Muscle of arm (tissue), 12 donors: ENCODE results near the gene PIEZO1. TPM values are rescaled to one million over a fixed set of nuclear protein-coding genes. Genes with fewer than 3 reads are reported as not detected.
"Not testable (repeated sequence)": the region's sequence is repeated elsewhere in the genome, so short reads cannot be mapped to it uniquely, and the experiment has no call there.

Source experiments
- DNase-seq: peaks from one replicate; pipeline ENCODE4 v3.0.0-alpha.2; 2013
- polyA plus RNA-seq, 12 donors: library from polyadenylated mRNA; unstranded; fragments of 120-200 nt; gene quantifications; one replicate each; pipeline ENCODE4 v1.2.1, GENCODE V29; 2013; ENCODE audit not compliant: insufficient read length in 12 of 12

Gene PIEZO1
- polyA plus RNA-seq, 12 donors = 36.1 to 78.2 (median 48.2) TPM; not detected in 1

DNA sequence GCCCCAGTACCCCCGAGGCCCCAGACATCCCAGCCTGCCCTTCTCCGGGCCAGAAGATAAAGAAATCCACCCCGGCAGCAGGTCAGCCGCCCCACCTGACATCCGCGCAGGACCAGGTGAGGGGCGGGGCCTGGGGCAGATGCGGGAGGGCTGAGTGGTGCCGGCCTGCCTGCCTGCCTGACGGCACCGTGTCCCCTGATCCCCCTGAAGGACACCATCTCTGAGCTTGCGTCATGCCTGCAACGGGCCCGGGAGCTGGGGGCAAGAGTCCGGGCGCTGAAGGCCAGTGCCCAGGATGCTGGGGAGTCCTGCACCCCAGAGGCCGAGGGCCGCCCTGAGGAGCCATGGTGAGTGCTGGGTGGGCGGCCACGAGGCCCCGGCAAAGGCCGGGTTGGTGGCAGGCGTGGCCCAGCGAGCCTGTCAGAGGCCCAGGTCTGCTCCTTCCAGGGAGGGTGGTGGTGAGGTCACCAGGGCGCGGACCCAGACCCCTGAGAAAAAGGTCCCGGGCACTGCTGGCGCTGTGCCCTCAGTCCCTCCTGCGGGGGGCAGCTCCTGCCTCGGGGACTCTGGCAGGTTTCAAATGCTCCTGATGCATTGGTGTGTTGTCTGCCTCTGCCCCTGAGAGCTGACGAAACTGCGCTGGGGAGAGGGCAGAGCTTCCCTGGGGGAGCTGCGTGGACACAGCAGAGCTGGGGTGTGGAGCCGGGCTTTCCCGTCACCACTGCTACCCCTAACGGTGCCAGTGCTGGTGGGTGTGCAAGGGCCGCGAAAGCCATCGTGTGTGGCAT is 19.7 kb upstream of the PIEZO1 start:
- DNase-seq = no peak

DNA sequence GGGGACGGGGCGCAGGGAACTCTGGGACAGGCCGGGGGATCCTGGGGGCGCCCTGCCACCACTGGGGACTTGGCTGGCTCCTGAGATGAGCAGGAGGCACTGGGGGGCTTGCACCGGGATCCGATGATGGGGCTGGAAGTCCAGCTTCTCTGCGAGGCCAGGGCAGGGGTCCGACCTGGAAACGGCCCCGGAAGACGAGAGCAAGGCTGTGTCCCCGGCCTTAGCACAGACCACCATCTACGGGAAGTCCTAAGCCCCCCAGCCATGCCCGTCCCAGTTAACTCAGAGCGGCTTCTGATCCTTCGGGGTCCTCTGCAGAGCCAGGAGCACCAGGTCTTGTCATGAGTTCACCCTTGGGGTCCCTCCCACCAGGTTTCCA is 19.1 kb upstream of the PIEZO1 start:
- no peak for DNase-seq

DNA sequence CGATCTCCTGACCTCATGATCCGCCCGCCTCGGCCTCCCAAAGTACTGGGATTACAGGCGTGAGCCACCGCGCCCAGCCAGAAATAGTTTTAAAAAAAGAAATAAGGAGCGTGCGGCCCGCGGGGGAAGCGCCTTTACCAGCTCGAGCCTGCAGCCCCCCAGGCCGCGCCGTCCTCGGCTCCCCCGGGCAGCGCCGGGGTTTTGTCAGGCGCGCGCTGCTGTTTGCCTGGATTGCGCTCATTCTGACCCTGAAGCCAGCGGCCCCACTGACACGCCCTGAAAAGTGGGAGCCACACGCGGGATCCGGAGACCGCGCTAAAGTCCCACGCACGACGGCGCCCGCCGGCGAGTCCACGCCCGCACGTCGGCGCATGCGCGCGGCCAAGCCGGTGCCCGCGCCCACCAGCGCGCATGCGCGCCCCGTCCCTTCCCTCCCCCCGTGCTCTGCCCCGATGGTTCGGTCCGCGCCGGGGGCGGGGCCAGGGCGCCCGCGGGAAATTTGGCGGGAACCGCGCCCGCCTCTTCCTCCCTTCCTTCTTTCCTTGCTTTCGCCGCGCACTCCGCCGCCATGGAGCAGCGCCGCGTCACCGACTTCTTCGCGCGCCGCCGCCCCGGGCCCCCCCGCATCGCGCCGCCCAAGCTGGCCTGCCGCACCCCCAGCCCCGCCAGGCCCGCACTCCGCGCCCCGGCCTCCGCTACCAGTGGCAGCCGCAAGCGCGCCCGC is 18.4 kb upstream of the PIEZO1 start, which contains the start of gene CDT1:
Gene CDT1 (plus strand): TSS at position 526 of the 724 bp plus-strand sequence. CDS start 43 bp downstream, at position 569.
- DNase-seq = peak; percentile 89

DNA sequence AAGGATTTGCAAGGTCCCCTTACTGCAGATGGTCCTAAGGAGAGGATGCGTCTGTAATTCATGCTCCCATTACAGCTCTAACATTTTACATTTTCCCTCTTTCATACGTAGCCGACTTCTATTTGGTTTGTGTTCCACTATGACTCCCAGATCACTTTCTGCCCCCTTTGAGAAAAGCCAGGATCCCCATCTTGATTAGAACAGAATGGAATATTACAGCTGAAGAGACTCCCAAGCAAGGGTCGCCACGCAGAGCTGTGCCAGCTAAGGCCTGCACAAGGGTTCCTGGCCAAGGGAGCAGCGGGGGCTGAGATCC is 15.2 kb upstream of the PIEZO1 start:
- no peak for DNase-seq

DNA sequence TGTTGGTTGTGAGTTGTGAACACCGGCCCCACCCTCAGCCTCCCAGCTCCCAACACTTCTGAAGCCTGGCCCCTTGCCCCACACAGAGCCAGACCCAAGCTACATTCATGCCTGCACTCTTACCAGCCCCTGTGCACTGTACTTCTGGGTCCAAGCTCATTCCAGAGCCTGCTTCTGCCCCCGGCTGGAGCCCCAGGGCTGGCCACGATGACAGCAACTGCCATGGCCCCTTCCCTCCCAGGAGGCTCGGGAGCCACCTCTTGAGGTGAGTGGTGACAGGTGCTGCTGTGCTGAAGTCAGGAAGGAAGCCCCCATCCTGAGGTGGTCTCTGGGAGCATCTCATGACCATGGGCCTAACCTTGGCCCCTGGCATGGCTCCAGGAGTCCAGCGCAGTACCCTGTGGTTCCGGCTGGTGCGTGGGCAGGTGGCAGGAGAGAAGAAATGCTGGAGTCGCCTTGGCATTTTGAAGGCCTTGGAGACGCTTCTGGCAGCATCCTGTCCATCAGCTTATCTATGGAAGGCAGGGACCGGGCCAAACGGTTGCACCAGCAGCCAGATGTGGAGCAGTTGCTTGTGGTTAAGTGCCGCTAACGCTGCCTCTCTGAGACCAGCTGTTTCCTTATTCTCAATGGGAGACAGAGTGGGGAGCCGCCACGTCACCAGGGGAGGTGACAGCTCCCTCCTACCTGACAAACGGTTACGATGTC is 14.7 kb upstream of the PIEZO1 start:
- no peak for DNase-seq

DNA sequence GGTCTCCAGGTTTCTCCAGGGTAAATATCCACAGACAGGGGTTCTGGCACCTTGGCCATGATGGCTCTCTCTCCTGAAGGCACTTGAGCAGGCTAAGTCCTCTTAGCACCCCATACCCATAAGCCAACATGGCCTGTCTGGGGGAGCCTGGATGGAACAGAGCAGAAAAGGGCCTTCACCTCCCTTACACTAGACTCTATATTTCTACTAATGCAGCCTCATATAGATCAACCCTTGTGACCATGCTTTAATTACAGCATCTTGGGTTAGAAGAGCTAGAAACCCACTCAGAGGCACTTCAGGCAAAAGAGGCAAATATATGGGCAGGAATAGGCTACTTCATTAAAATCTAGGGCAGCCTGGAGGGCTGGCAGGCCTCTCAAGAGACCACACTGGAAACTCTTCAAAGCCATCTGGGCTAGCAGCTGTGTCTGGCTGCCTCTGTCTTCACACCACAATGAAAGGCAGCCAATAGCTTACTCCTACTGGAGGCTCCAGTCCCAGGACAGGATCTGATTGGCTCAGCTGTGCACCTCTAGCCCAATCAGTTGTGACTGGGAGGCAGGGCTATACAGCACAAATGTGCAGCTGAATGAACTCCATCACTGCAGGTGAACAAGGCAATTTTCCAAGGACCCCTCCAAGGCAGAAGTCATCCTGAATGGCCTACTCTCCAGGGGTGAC is 13.9 kb upstream of the PIEZO1 start:
- DNase-seq = no peak

DNA sequence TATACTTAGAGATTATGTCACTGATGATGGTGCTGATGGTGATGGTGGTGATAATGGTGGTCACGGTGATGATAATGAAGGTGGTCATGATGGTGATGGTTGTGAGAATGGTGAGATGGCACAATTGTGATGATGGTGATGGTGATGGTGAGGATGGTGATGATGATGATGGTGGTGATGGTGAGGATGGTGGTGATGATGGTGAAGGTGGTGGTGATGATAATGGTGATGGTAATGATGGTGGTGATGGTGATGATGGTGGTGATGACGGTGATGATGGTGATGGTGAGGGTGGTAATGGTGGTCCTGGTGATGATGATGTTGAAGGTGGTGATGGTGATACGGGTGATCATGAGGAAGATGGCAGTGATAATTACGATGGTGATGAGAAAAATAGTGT is 13.1 kb upstream of the PIEZO1 start:
- DNase-seq = no peak

DNA sequence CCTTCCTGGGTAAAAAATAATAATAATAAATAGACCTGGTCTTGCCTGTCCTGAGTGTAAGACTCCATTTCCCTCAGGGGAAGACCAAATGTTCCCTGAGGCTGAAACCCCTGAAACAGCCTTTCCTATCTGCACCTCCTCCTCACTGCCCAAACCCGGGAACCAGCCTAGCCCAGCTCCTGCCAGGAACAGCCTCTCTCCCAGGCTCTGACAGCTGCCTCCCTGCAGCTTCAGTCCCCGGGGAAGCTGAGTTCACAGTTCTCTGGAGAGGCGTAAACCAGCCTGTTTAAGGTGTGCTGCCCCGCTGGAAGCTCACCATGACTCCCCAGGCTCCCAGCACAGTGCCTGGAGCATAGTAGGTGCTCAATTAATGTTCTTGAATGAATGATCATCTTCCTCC is 11.3 kb upstream of the PIEZO1 start:
- no peak for DNase-seq

DNA sequence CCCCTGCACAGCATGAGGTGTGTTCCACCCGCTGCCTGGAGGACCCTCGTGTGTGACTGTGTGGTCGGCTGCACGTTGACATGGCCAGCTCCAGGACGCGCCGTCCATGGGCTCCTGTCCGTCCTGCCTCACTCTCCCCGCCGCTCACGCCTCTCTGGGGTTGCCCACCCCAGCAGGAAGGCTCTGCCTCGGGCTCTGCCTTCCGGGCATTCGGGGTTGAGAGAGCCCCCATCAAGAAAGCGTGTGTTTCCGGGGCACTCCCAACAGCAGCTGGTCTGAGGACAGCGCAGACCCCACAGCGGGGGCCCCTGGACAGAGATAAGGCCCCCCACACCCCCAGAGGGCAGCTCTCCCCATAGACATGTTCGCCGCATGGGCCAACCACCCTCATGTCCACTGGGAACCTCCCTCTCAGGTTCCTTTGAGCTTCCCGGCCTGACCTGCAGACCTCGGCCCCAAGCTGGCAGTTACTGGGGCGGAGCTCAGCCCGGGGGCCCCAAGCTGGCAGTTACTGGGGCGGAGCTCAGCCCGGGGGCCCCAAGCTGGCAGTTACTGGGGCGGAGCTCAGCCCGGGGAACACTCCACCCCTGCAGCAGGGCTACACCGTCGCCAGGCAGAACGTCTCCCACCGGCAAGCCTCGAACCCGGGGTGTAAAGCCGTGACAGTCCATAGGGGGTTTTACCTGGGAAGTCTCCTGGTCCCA is 8.4 kb upstream of the PIEZO1 start:
- no peak for DNase-seq

DNA sequence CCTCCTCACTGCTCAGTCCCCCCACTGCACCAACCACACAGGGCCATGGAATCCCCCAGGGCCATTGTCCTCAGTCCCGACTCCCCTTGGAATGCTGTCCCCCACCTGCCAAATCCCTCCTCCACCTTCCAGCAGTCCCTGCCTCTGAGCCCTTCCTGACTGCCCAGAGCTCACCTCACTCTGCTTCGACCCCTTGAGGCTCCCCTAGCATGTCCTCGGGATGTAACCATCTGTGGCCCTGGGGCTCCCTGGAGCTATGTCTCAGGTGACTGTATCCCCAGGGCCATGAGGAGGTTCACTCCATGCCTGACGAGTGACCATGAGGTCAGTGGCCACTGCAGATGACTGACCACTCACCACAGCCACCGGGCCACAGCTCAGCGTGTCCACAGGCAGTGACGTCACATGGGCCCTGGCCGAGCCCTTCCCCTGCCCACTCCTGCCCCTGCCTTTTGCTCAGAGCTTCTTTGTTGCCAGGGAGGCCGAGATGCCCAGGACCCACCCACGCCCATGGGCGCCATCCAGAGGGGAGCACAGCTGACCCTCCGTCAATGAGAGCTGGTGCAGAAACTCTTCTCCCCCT is 7.7 kb upstream of the PIEZO1 start:
- DNase-seq = no peak

DNA sequence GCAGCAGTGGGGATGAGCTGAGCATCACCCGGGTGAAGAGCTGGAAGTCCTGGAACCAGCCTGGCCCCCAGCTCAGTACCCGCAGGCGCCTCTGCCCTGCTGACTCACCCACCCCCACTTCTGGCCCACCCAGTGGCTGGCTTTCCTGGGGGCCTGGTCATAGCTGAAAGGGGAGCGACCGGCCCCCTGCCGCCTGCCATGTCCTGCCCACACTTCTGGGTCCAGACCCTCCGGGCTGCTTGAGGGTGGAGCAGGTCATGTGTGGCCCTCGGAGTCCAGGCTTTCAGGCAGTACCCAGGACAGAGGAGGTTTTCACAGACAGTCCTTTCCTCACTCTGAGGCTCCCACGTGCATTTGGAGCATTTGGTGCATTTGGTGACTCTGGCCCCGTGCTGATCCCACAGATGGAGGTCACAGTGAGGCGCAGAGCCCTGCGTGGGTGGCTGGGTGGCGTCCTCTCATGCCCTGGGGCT is 7.1 kb upstream of the PIEZO1 start:
- DNase-seq = no peak

DNA sequence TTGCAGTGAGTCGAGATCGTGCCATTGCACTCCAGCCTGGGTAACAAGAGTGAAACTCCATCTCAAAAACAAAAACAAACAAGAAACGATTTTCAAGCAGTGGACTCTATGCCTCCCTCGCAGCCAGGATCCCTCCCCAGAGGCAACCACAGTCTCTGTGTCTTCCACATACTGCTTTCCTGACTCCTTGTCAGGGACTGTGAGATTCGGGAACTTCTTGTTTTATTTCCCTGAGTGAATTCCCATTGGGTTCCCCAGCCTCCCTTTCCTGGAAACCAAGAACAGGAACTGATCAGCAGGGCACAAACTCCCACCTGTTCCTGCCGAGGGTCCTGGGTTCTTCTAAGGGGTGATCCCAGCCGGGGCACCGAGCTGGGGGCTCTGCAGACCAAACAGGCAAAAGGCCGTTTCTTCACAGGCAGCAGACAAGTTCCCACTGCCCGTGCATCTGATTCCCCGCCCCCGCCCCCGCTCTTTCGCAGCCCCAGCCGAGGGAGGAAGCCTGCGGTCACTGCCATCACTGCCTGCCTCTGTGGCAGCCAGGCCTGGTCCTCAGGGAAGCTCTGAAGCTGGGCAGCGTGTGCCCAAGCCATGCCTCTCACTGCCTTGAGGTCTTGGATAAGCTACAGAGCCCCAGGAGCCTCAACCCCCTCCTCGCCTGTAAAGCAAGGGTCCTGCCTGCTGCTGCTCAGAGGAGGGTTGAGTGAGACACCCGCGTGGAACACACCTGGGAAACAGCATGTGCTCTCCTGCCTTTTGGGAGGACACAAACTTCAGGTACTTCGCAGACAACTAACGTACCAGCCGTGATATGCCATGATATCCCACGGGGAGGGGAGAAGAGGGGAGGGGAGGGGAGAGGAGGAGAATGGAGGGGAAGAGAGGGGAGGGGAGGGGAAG is 5.5 kb upstream of the PIEZO1 start:
- no peak for DNase-seq

DNA sequence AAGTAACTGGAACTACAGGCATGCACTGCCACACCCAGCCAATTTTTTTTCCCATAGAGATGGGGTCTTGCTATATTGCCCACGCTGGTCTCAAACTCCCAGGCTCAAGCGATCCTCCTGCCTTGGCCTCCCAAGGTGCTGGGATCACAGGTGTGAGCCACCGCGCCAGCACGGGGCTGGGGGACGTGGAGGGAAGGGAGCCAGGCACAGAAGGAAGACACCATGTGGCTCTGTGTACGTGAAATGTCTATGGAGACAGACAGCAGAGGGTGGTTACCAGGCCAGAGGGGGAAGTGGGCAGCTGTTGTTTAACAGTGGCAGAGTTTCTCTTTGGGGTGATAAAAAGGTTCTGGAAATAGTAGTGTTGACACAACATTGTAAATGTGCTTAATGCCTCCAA is 4.6 kb upstream of the PIEZO1 start:
- DNase-seq = no peak

DNA sequence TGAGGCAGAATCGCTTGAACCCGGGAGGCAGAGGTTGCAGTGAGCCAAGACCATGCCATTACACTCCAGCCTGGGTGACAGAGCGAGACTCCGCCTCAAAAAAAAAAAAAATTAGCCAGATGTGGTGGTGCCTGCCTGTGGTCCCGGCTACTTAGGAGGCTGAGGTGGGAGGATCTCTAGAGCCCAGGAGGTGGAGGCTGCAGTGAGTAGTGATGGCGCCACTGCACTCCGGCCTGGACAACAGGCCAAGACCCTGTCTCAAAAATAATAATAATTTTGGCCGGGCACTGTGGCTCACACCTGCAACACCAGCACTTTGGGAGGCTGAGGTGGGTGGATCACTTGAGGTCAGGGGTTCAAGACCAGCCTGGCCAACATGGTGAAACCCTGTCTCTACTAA is 3.7 kb upstream of the PIEZO1 start:
- DNase-seq = not testable (repeated sequence)

DNA sequence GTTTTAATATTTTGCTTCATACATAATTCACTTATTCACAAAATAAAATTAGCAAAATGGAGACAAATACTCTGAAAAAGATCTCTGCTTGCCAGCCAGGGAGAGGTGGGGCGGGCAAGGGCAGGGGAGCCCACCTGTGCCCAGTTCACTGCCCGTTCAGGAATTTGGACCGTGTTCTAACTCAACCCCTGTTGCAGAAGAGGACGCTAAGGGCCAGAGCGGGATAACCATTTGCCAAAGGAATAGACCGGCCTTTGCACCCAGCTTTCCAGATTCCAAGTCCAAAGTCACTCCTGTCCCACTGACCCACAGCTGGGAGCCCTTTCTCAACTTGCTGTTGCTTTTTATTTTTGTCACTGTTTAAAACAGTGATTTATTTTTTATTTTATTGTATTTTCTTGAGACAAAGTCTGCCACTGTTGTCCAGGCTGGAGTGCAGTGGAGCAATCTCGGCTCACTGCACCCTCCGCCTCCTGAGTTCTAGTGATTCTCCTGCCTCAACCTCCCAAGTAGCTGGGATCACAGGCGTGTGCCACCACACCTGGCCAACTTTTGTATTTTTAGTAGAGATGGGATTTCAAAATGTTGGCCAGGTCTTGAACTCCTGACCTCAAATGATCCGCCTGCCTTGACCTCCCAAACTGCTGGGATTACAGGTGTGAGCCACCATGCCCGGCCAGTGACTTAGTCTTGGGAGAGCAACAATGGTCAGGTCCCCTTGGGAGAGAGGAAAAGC is 2.7 kb upstream of the PIEZO1 start:
- no peak for DNase-seq

DNA sequence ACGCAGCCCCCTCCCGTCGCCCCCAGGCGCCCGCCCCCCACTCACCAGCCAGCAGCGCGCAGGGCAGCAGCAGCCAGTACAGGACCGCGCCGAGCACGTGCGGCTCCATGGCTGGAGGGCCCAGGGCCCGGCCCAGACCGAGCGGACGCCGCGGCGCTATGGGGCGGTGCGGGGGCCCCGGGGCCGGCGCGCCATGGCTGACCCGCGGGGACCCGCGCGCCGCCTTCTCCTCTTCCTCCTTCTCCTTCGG is 239 bp downstream of the PIEZO1 start:
- DNase-seq = no peak

DNA sequence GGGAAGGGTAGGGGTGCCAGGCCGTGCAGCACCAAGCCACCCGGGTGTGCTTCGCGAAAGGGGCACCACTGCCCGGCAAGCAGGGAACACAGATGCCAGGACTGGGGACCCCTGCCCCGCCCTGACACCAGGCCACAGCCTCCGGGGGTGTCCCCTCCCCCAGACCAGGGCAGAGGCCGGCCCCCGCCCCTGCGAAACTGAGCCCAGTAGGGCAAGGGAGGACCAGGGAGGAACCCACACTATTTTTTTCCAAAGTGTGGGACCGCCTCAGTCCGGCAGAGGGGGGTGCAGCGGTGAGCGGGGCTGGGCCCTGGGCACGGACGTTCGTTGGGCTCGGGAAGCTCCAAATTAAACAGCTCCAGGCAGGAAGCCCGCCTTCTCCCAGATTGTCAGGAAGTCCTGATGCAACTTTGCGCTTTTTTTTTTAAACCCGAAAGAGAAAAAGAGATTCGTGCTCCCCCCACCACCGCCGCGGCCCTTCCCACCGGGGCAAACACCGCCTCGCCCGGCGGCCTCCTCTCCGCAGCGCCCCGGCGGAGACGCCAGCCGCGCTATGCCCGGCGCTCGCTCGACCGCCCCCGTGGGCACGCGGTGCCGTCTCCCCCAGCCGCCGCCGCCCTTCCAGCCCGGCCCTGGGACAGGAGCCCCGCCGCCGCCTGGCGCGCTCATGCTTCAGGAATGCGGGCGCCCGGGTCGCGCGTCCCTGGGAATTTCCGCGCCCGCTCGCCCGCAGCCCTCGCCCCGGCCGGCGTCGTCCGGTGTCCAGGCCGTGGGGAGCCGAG is 755 bp downstream of the PIEZO1 start:
- DNase-seq = no peak

DNA sequence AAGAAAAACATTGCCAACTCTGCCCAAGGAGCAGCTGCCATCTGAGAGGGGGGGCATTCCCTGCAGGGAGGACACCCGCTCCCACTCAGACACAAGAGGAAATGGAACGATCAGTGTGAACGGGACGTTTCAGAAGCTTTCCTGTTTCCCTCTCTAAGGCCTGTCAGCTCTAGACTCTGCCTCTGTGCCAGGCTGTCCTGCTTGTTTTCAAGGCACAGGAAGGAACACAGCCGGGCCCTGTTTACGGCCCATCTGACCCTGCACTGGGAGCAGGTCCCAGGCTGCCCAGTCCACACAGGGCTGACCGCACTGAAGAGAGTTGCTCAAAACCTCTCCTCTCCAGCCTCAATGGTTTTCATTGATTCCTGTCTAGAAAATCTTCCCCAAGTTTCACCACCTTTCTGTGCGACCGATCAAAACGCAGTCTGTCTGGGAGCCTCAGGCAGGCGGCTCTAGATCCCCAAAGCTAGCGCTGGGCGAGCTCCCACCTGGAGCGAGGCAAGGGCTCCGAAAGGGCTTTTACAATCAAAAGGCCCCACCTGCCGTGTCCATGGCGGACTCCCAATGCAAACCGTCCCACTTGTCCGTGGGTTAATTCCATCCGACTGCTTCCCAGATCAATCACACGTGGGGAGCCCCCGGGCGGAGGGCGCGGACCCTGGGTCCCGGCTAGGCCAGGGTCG is 1.5 kb downstream of the PIEZO1 start:
- no peak for DNase-seq
